ENCODE measurements around the gene ANKS6. TPM values are rescaled to one million over a fixed set of nuclear protein-coding genes. Genes with fewer than 3 reads are reported as not detected.

Gene ANKS6
- total RNA-seq (10.2 TPM), polyA plus RNA-seq (ENCODE audit: insufficient read depth in 1 of 8, insufficient read length in 8 of 8, low replicate concordance in 1 of 8) (10 to 100 TPM; 12.3 to 17.1 (median 14.5) TPM)
- long read RNA-seq, donor 1, partial matches to known transcripts = 0 of 1 reads
- long read RNA-seq, donor 1, other reads (novel, unspliced or antisense) = 0 of 1 reads
- long read RNA-seq, donor 2 = 0 reads
- long read RNA-seq, donor 3, partial matches to known transcripts = 0 of 2 reads
- long read RNA-seq, donor 3, other reads (novel, unspliced or antisense) = 0 of 2 reads
- long read RNA-seq, donor 4 = 0 reads
- long read RNA-seq, donor 5, full-length matches to known transcripts = 2 of 2 reads
- long read RNA-seq, donor 5, partial matches to known transcripts = 0 of 2 reads
- long read RNA-seq, donor 5, other reads (novel, unspliced or antisense) = 0 of 2 reads
- long read RNA-seq, donor 6, full-length matches to known transcripts = 1 of 6 reads
- long read RNA-seq, donor 6, partial matches to known transcripts = 5 of 6 reads
- long read RNA-seq, donor 6, other reads (novel, unspliced or antisense) = 0 of 6 reads
- long read RNA-seq, donor 7 = 0 reads
- long read RNA-seq, donor 8 = 0 reads
- long read RNA-seq, donor 9, full-length matches to known transcripts = 2 of 2 reads
- long read RNA-seq, donor 9, partial matches to known transcripts = 0 of 2 reads
- long read RNA-seq, donor 9, other reads (novel, unspliced or antisense) = 0 of 2 reads
- long read RNA-seq, donor 10, partial matches to known transcripts = 10 of 10 reads
- long read RNA-seq, donor 10, other reads (novel, unspliced or antisense) = 0 of 10 reads
- long read RNA-seq, donor 11, partial matches to known transcripts = 5 of 5 reads
- long read RNA-seq, donor 11, other reads (novel, unspliced or antisense) = 0 of 5 reads

- no peaks in the 10 kb centered on the region for H3K36me3 ChIP-seq (ENCODE audit: control insufficient read depth, insufficient read depth, low read length)
- under 1% methylated on average over 82 of the region's 86 CpGs for WGBS (ENCODE audit: insufficient coverage)
- DNase-seq = peak; percentile 92
- peaks cover 16% of the 10 kb centered on the region for H3K4me1 ChIP-seq (ENCODE audit: control insufficient read depth, insufficient read depth, low read length)
- H3K9me3 ChIP-seq (replicated peaks; ENCODE audit: control insufficient read depth, low read depth, low read length) = no peaks in the 10 kb centered on the region
- peak within 1 kb of the TSS; percentile 69 for H3K4me3 ChIP-seq (ENCODE audit: low read length)
- peaks cover 2% of the 10 kb centered on the region for H3K27me3 ChIP-seq (ENCODE audit: control insufficient read depth, insufficient read depth, low read length)
- H3K27ac ChIP-seq (ENCODE audit: low read length) = peak within 1 kb of the TSS; percentile 69
Observed at GRCh38 chr9:98796364-98797101, at the start of gene ANKS6. Gene ANKS6, minus strand, starts transcription at chr9:98796555. Its CDS starts 64 bp downstream, at chr9:98796491.

- Histone ChIP-seq H3K36me3 (ENCODE audit: control insufficient read depth, insufficient read depth, low read length) (no peaks in the 10 kb centered on the region), H3K27ac (ENCODE audit: low read length) (no peak overlapping the region), H3K9me3 (replicated peaks; ENCODE audit: control insufficient read depth, low read depth, low read length) (no peaks in the 10 kb centered on the region), H3K4me1 (ENCODE audit: control insufficient read depth, insufficient read depth, low read length) (peaks cover 5% of the 10 kb centered on the region), H3K27me3 (ENCODE audit: control insufficient read depth, insufficient read depth, low read length) (no peaks in the 10 kb centered on the region), H3K4me3 (ENCODE audit: low read length) (no peak overlapping the region)
- no peak for DNase-seq
- WGBS (ENCODE audit: insufficient coverage) = 80% methylated on average over 2 of the region's 5 CpGs
Observed at GRCh38 chr9:98846081-98846480, 49.7 kb upstream of the ANKS6 start.

- Histone ChIP-seq H3K27me3 (ENCODE audit: control insufficient read depth, insufficient read depth, low read length) (no peaks in the 10 kb centered on the region), H3K4me3 (ENCODE audit: low read length) (no peak overlapping the region), H3K27ac (ENCODE audit: low read length) (no peak overlapping the region), H3K9me3 (replicated peaks; ENCODE audit: control insufficient read depth, low read depth, low read length) (no peaks in the 10 kb centered on the region), H3K36me3 (ENCODE audit: control insufficient read depth, insufficient read depth, low read length) (no peaks in the 10 kb centered on the region), H3K4me1 (ENCODE audit: control insufficient read depth, insufficient read depth, low read length) (no peaks in the 10 kb centered on the region)
- DNase-seq = no peak
- WGBS (ENCODE audit: insufficient coverage) = no CpG with 5 or more reads among the region's 7 CpGs
Observed at GRCh38 chr9:98842510-98842909, 46.2 kb upstream of the ANKS6 start.

GRCh38 chr9:98839724-98840123 is 43.4 kb upstream of the ANKS6 start:
- H3K4me1 ChIP-seq (ENCODE audit: control insufficient read depth, insufficient read depth, low read length) = no peaks in the 10 kb centered on the region
- H3K4me3 ChIP-seq (ENCODE audit: low read length) = no peak overlapping the region
- 63% methylated on average over 2 of the region's 4 CpGs for WGBS (ENCODE audit: insufficient coverage)
- no peaks in the 10 kb centered on the region for H3K36me3 ChIP-seq (ENCODE audit: control insufficient read depth, insufficient read depth, low read length)
- H3K9me3 ChIP-seq (replicated peaks; ENCODE audit: control insufficient read depth, low read depth, low read length) = no peaks in the 10 kb centered on the region
- DNase-seq = no peak
- H3K27ac ChIP-seq (ENCODE audit: low read length) = no peak overlapping the region
- no peaks in the 10 kb centered on the region for H3K27me3 ChIP-seq (ENCODE audit: control insufficient read depth, insufficient read depth, low read length)

GRCh38 chr9:98838868-98839565 is 42.7 kb upstream of the ANKS6 start:
- no peaks in the 10 kb centered on the region for H3K27me3 ChIP-seq (ENCODE audit: control insufficient read depth, insufficient read depth, low read length)
- H3K4me3 ChIP-seq (ENCODE audit: low read length) = no peak overlapping the region
- WGBS (ENCODE audit: insufficient coverage) = 86% methylated on average over 3 of the region's 6 CpGs
- no peaks in the 10 kb centered on the region for H3K9me3 ChIP-seq (replicated peaks; ENCODE audit: control insufficient read depth, low read depth, low read length)
- no peak for DNase-seq
- H3K4me1 ChIP-seq (ENCODE audit: control insufficient read depth, insufficient read depth, low read length) = no peaks in the 10 kb centered on the region
- no peaks in the 10 kb centered on the region for H3K36me3 ChIP-seq (ENCODE audit: control insufficient read depth, insufficient read depth, low read length)
- no peak overlapping the region for H3K27ac ChIP-seq (ENCODE audit: low read length)

GRCh38 chr9:98838155-98838867 is 42.0 kb upstream of the ANKS6 start:
- H3K36me3 ChIP-seq (ENCODE audit: control insufficient read depth, insufficient read depth, low read length) = no peaks in the 10 kb centered on the region
- 97% methylated on average over 5 of the region's 6 CpGs for WGBS (ENCODE audit: insufficient coverage)
- H3K9me3 ChIP-seq (replicated peaks; ENCODE audit: control insufficient read depth, low read depth, low read length) = no peaks in the 10 kb centered on the region
- no peak for DNase-seq
- H3K27ac ChIP-seq (ENCODE audit: low read length) = no peak overlapping the region
- H3K4me3 ChIP-seq (ENCODE audit: low read length) = no peak overlapping the region
- H3K27me3 ChIP-seq (ENCODE audit: control insufficient read depth, insufficient read depth, low read length) = no peaks in the 10 kb centered on the region
- no peaks in the 10 kb centered on the region for H3K4me1 ChIP-seq (ENCODE audit: control insufficient read depth, insufficient read depth, low read length)

GRCh38 chr9:98837516-98837915 is 41.2 kb upstream of the ANKS6 start:
- Histone ChIP-seq H3K27ac (ENCODE audit: low read length) (no peak overlapping the region), H3K9me3 (replicated peaks; ENCODE audit: control insufficient read depth, low read depth, low read length) (no peaks in the 10 kb centered on the region), H3K4me1 (ENCODE audit: control insufficient read depth, insufficient read depth, low read length) (no peaks in the 10 kb centered on the region), H3K27me3 (ENCODE audit: control insufficient read depth, insufficient read depth, low read length) (no peaks in the 10 kb centered on the region), H3K4me3 (ENCODE audit: low read length) (no peak overlapping the region), H3K36me3 (ENCODE audit: control insufficient read depth, insufficient read depth, low read length) (no peaks in the 10 kb centered on the region)
- DNase-seq = no peak
- 76% methylated on average over 3 of the region's 4 CpGs for WGBS (ENCODE audit: insufficient coverage)

GRCh38 chr9:98836206-98836605 is 39.9 kb upstream of the ANKS6 start:
- WGBS (ENCODE audit: insufficient coverage) = 46% methylated on average over 2 of the region's 4 CpGs
- no peaks in the 10 kb centered on the region for H3K36me3 ChIP-seq (ENCODE audit: control insufficient read depth, insufficient read depth, low read length)
- H3K27me3 ChIP-seq (ENCODE audit: control insufficient read depth, insufficient read depth, low read length) = no peaks in the 10 kb centered on the region
- no peaks in the 10 kb centered on the region for H3K9me3 ChIP-seq (replicated peaks; ENCODE audit: control insufficient read depth, low read depth, low read length)
- H3K4me1 ChIP-seq (ENCODE audit: control insufficient read depth, insufficient read depth, low read length) = no peaks in the 10 kb centered on the region
- no peak for DNase-seq
- H3K4me3 ChIP-seq (ENCODE audit: low read length) = no peak overlapping the region
- no peak overlapping the region for H3K27ac ChIP-seq (ENCODE audit: low read length)

GRCh38 chr9:98834386-98834785 is 38.0 kb upstream of the ANKS6 start:
- Histone ChIP-seq H3K4me1 (ENCODE audit: control insufficient read depth, insufficient read depth, low read length) (no peaks in the 10 kb centered on the region), H3K27me3 (ENCODE audit: control insufficient read depth, insufficient read depth, low read length) (no peaks in the 10 kb centered on the region), H3K4me3 (ENCODE audit: low read length) (no peak overlapping the region), H3K36me3 (ENCODE audit: control insufficient read depth, insufficient read depth, low read length) (no peaks in the 10 kb centered on the region), H3K9me3 (replicated peaks; ENCODE audit: control insufficient read depth, low read depth, low read length) (no peaks in the 10 kb centered on the region), H3K27ac (ENCODE audit: low read length) (no peak overlapping the region)
- no peak for DNase-seq
- WGBS (ENCODE audit: insufficient coverage) = 84% methylated on average over 6 of the region's 9 CpGs

Measured in muscle of leg (tissue), 16 donors.